Measurements from ENCODE around the gene WDFY2.

DNA sequence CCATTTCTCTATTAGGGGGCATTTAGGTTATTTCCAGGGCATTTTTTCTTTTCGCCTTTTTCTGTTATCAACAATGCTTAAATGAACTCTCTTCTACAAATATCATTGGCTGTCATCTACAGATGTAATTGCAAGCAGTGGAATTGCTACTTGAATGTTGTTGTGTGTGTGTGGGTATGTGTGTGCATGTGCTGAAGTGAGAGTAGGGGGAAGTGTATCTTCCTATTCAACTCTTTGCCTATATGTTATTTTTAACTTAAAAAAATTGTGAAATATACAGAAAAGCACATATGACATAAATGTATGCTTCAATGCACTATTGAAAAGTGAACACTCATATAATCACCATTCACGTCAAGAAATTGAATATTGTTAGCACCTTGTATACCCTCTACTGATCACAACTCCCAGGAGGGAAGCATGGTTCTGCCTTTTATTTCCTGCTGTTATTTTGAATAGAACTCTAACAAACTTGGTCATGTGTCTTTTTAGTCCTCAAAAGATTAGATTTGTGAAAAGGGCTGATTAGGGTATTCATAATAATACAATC is 24.7 kb downstream of the WDFY2 start:
- TF ChIP-seq, protein P1, sequence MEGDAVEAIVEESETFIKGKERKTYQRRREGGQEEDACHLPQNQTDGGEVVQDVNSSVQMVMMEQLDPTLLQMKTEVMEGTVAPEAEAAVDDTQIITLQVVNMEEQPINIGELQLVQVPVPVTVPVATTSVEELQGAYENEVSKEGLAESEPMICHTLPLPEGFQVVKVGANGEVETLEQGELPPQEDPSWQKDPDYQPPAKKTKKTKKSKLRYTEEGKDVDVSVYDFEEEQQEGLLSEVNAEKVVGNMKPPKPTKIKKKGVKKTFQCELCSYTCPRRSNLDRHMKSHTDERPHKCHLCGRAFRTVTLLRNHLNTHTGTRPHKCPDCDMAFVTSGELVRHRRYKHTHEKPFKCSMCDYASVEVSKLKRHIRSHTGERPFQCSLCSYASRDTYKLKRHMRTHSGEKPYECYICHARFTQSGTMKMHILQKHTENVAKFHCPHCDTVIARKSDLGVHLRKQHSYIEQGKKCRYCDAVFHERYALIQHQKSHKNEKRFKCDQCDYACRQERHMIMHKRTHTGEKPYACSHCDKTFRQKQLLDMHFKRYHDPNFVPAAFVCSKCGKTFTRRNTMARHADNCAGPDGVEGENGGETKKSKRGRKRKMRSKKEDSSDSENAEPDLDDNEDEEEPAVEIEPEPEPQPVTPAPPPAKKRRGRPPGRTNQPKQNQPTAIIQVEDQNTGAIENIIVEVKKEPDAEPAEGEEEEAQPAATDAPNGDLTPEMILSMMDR (IDR thresholded peaks at IDR 0.05; ENCODE audit: poor library complexity, severe bottlenecking): no peak
- TF ChIP-seq MXI1 (conservative IDR thresholded peaks at IDR 0.05; ENCODE audit: poor library complexity, severe bottlenecking) (no peak), POLR2AphosphoS5 (IDR thresholded peaks at IDR 0.05) (no peak), TAF1 (IDR thresholded peaks at IDR 0.05; ENCODE audit: low read depth) (no peak)
- TF ChIP-seq, protein P2, sequence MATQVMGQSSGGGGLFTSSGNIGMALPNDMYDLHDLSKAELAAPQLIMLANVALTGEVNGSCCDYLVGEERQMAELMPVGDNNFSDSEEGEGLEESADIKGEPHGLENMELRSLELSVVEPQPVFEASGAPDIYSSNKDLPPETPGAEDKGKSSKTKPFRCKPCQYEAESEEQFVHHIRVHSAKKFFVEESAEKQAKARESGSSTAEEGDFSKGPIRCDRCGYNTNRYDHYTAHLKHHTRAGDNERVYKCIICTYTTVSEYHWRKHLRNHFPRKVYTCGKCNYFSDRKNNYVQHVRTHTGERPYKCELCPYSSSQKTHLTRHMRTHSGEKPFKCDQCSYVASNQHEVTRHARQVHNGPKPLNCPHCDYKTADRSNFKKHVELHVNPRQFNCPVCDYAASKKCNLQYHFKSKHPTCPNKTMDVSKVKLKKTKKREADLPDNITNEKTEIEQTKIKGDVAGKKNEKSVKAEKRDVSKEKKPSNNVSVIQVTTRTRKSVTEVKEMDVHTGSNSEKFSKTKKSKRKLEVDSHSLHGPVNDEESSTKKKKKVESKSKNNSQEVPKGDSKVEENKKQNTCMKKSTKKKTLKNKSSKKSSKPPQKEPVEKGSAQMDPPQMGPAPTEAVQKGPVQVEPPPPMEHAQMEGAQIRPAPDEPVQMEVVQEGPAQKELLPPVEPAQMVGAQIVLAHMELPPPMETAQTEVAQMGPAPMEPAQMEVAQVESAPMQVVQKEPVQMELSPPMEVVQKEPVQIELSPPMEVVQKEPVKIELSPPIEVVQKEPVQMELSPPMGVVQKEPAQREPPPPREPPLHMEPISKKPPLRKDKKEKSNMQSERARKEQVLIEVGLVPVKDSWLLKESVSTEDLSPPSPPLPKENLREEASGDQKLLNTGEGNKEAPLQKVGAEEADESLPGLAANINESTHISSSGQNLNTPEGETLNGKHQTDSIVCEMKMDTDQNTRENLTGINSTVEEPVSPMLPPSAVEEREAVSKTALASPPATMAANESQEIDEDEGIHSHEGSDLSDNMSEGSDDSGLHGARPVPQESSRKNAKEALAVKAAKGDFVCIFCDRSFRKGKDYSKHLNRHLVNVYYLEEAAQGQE (IDR thresholded peaks at IDR 0.05; ENCODE audit: borderline replicate concordance): no peak
